Activated T-cell treated with anti-CD3 and anti-CD28 coated beads, Interleukin-2, amount 50 U/mL, for 72 hours (primary cell): ENCODE results near the gene SFI1. TPM values are rescaled to one million over a fixed set of nuclear protein-coding genes. Genes with fewer than 3 reads are reported as not detected.

ENCODE experiments used
- ATAC-seq, 2 donors: fragments of 150-1000 bp; cut with Tn5 transposase; replicated peaks in 1 of 2; 2 replicates each; pipeline ENCODE4 v1.10.0; 2021; ENCODE audit warnings: moderate library complexity in 2 of 2, mild to moderate bottlenecking in 1 of 2
- DNase-seq, 2 donors: peaks; one replicate each; pipeline ENCODE4 v3.0.0; 2021 to 2022; ENCODE audit warnings: mixed read lengths in 1 of 2
- H3K27ac Mint-ChIP-seq: one replicate; pipeline ENCODE4 v1.8.0; 2022; ENCODE audit warnings: mild to moderate bottlenecking, moderate library complexity, mixed read lengths
- H3K27me3 Mint-ChIP-seq: one replicate; pipeline ENCODE4 v1.8.0; 2022; ENCODE audit warnings: low read depth, mixed read lengths
- H3K36me3 Mint-ChIP-seq, 2 donors: one replicate each; pipeline ENCODE4 v1.8.0; 2022; ENCODE audit warnings: mixed read lengths in 2 of 2, mild to moderate bottlenecking in 1 of 2; ENCODE audit not compliant: insufficient read depth in 2 of 2
- H3K4me1 Mint-ChIP-seq: one replicate; pipeline ENCODE4 v1.8.0; 2022; ENCODE audit warnings: low read depth, mixed read lengths
- H3K4me3 Mint-ChIP-seq, 2 donors: one replicate each; pipeline ENCODE4 v1.8.0; 2022; ENCODE audit warnings: mild to moderate bottlenecking in 2 of 2, mixed read lengths in 2 of 2, moderate library complexity in 2 of 2
- H3K9me3 Mint-ChIP-seq, 2 donors: one replicate each; pipeline ENCODE4 v1.8.0; 2022; ENCODE audit warnings: mixed read lengths in 2 of 2
- total RNA-seq, 2 donors: library from RNA; stranded (reverse); gene quantifications; one replicate each; pipeline ENCODE4 v1.2.3, GENCODE V29; 2022

Gene SFI1
- total RNA-seq, 2 donors from 2014 or later: 285 to 342 TPM

GRCh38 chr22:31629741-31630184 is 133.4 kb downstream of the SFI1 start:
- no peak for DNase-seq
- Mint-ChIP-seq H3K27me3 (no peaks in the 10 kb centered on the region), H3K27ac (peak overlapping the region; percentile 82), H3K4me3 (peak overlapping the region; percentile 78 to 88), H3K4me1 (peaks cover 67% of the 10 kb centered on the region), H3K36me3 (peaks cover 0 to 5% of the 10 kb centered on the region in 2 donors), H3K9me3 (no peaks in the 10 kb centered on the region)
- no peak for ATAC-seq

- no peaks in the 10 kb centered on the region for H3K9me3 Mint-ChIP-seq
- peak overlapping the region; percentile 88 for H3K27ac Mint-ChIP-seq
- H3K36me3 Mint-ChIP-seq: peaks cover 0 to 5% of the 10 kb centered on the region in 2 donors
- no peaks in the 10 kb centered on the region for H3K27me3 Mint-ChIP-seq
- H3K4me1 Mint-ChIP-seq: peaks cover 65% of the 10 kb centered on the region
- peak overlapping the region; percentile 78 to 88 for H3K4me3 Mint-ChIP-seq
- DNase-seq: peak; percentile 87 to 89
- ATAC-seq: peak; percentile 78 to 79
Observed at GRCh38 chr22:31630331-31631329, 134.3 kb downstream of the SFI1 start.

- Mint-ChIP-seq H3K4me3 (peak overlapping the region; percentile 78 to 88), H3K27ac (peak overlapping the region; percentile 88), H3K4me1 (peaks cover 62% of the 10 kb centered on the region), H3K27me3 (no peaks in the 10 kb centered on the region), H3K36me3 (peaks cover 0 to 5% of the 10 kb centered on the region in 2 donors), H3K9me3 (no peaks in the 10 kb centered on the region)
- no peak for DNase-seq
- no peak for ATAC-seq
Observed at GRCh38 chr22:31631436-31631835, 135.1 kb downstream of the SFI1 start.

- DNase-seq (no peak), ATAC-seq (no peak)
- no peaks in the 10 kb centered on the region for H3K36me3 Mint-ChIP-seq
- no peaks in the 10 kb centered on the region for H3K9me3 Mint-ChIP-seq
- H3K4me1 Mint-ChIP-seq: peaks cover 61% of the 10 kb centered on the region
- no peak overlapping the region for H3K4me3 Mint-ChIP-seq
- H3K27ac Mint-ChIP-seq: no peak overlapping the region
- no peaks in the 10 kb centered on the region for H3K27me3 Mint-ChIP-seq
Observed at GRCh38 chr22:31635638-31636306, 139.4 kb downstream of the SFI1 start.

DNA sequence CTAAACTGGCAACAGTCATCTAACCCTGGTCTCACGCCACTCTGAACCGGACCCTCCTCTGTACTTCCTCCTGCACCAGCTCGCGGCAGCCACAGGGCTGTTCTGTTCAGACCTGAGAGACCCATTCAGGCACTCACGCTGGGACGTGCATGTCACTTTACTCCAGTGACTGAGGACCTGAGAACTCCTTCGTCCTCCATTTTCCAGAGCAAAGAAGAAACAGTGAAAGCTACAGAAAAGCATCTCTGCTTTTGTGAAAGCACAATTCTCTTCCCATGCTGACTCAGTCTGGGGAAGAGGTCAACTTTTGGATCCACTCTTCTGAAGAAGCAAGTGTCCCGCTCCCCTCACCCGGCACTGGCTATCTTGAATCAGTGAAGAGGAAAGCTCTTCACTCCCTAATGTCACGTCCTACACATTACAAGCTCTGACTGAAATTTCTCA is 141.1 kb downstream of the SFI1 start:
- H3K4me1 Mint-ChIP-seq: peaks cover 64% of the 10 kb centered on the region
- ATAC-seq: no peak

DNA sequence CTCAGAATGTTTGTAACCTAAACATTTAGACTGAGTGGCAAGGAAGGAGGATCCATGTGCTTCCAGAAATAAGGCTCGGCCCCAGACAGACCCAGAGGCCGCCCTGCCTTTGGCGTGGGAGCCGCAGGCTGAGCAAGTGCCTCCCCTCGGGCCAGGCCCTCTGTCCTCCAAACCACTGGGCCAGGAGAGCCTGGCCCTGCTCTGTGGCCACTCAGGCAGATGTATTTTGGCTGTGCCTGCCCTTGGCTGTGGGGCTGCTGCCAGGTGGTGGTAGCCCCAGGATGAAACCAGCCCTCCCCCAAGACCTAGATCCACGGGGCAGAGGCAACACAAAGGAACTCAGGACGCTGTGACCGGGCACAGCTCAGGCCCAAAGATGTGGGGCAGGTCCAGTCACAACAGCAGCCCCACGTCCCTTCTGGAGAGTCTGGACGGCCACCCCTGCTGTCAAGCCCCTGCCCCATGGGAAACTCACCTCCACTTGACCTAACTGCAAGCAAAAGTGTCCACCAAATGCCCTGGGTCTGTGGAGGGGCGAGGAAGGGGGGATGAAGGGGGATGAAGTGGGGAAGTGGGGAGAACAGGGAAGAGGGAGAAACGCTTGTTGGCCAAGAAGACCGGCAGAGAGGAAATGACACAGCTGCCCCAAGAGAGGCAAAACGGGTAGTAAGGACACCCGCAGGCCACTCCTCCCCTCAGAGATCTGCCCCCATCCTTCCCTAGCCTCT is 141.7 kb downstream of the SFI1 start:
- Mint-ChIP-seq H3K27ac (peak overlapping the region; percentile 63), H3K4me3 (peak overlapping the region; percentile 14 to 31), H3K36me3 (no peaks in the 10 kb centered on the region), H3K27me3 (no peaks in the 10 kb centered on the region), H3K9me3 (no peaks in the 10 kb centered on the region), H3K4me1 (peaks cover 67% of the 10 kb centered on the region)
- ATAC-seq (peak; percentile 33 to 58), DNase-seq (peak in 1 of 2 donors; percentile 23)

More for the DNA sequence above, 141.1 kb downstream of the SFI1 start:
- no peak for DNase-seq
- no peaks in the 10 kb centered on the region for H3K9me3 Mint-ChIP-seq
- H3K4me3 Mint-ChIP-seq: no peak overlapping the region
- no peaks in the 10 kb centered on the region for H3K36me3 Mint-ChIP-seq
- H3K27ac Mint-ChIP-seq: no peak overlapping the region
- no peaks in the 10 kb centered on the region for H3K27me3 Mint-ChIP-seq

DNA sequence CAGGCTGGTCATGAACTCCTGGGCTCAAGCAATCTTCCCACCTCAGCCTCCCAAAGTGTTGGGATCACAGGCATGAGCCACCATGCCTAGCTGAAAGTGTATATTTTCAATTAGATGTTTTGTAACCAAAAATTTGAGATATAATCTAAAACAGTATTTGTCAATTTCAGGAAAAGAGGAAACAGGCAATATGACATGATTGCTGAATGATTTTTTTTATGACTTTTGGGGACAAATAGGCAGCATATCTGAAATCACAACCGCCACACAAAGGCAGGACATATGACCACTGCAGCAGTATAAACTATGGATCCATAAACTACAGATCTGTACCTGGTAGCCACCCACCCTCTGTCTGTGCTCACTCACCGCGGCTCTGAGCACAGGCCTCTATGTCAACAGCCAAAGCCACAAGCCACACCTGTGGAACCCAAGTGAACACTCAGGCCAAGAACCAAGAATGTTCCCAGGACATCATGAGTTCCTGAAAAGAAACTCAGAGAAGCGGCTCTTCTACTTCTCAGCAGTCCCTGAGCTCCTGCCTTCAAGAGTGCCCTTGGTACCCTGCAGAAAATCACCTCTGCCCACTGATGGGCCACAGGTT is 143.2 kb downstream of the SFI1 start:
- Mint-ChIP-seq H3K4me3 (peak overlapping the region; percentile 27 to 39), H3K27ac (peak overlapping the region; percentile 68)

GRCh38 chr22:31646186-31647019 is 150.1 kb downstream of the SFI1 start:
- peak overlapping the region; percentile 31 to 64 for H3K4me3 Mint-ChIP-seq
- ATAC-seq: peak; percentile 82 to 86

More for the DNA sequence above, 143.2 kb downstream of the SFI1 start:
- Mint-ChIP-seq H3K36me3 (no peaks in the 10 kb centered on the region), H3K9me3 (no peaks in the 10 kb centered on the region), H3K4me1 (peaks cover 62% of the 10 kb centered on the region), H3K27me3 (no peaks in the 10 kb centered on the region)
- ATAC-seq (peak; percentile 57 to 59), DNase-seq (peak in 1 of 2 donors; percentile 29)

GRCh38 chr22:31647066-31647465 is 150.7 kb downstream of the SFI1 start:
- DNase-seq (no peak), ATAC-seq (no peak)
- H3K9me3 Mint-ChIP-seq: no peaks in the 10 kb centered on the region
- peaks cover 0 to 8% of the 10 kb centered on the region in 2 donors for H3K36me3 Mint-ChIP-seq
- H3K4me1 Mint-ChIP-seq: peaks cover 49% of the 10 kb centered on the region
- H3K27ac Mint-ChIP-seq: peak overlapping the region; percentile 96
- H3K27me3 Mint-ChIP-seq: no peaks in the 10 kb centered on the region
- H3K4me3 Mint-ChIP-seq: peak overlapping the region in 1 of 2 donors; percentile 64

More at GRCh38 chr22:31646186-31647019, 150.1 kb downstream of the SFI1 start:
- H3K27me3 Mint-ChIP-seq: no peaks in the 10 kb centered on the region
- no peaks in the 10 kb centered on the region for H3K9me3 Mint-ChIP-seq
- peaks cover 45% of the 10 kb centered on the region for H3K4me1 Mint-ChIP-seq
- H3K27ac Mint-ChIP-seq: peak overlapping the region; percentile 96
- H3K36me3 Mint-ChIP-seq: peaks cover 0 to 8% of the 10 kb centered on the region in 2 donors
- DNase-seq: peak; percentile 47 to 51

DNA sequence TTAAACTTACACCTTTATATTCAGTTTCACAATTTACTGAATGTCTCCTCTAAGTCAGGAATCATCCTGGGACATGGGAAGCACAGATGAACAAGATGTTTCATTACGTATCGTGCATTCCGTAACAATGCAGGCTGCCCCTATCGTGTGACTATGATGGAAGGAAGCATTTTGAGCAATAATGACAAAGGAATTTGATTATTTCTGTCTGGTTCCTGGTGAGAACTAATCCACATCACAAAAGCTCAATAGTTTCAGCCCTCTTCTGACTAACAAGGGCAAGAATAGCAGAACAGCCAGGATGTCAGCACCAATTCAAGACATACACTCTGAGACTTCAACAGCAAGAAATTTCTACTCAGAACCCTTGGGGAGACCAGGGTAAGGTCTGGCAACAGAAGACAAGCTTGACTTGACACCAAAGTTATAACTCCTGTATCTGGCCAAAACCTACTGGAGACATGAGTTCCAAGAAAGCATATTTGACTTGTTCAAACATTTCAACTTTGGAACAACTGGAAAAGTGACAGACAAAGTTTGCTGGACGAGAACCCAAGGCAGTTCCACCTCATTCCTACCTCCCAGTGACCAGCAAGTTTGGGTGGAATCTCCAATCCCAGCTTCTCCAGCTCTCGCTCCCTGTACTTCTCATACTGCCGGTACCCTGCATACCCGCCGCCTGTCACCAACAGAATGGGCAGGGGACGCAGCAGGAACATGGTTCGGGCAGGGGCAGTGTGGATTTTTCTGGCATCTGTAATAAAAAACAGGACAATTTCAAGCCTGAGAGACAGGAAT is 151.4 kb downstream of the SFI1 start:
- Mint-ChIP-seq H3K4me3 (no peak overlapping the region), H3K36me3 (peaks cover 0 to 8% of the 10 kb centered on the region in 2 donors), H3K27ac (peak overlapping the region; percentile 96), H3K9me3 (no peaks in the 10 kb centered on the region), H3K27me3 (no peaks in the 10 kb centered on the region), H3K4me1 (peaks cover 52% of the 10 kb centered on the region)
- ATAC-seq (no peak), DNase-seq (no peak)

- DNase-seq (no peak), ATAC-seq (no peak)
- Mint-ChIP-seq H3K4me1 (peaks cover 60% of the 10 kb centered on the region), H3K36me3 (peaks cover 0 to 8% of the 10 kb centered on the region in 2 donors), H3K9me3 (no peaks in the 10 kb centered on the region), H3K4me3 (no peak overlapping the region), H3K27ac (no peak overlapping the region), H3K27me3 (no peaks in the 10 kb centered on the region)
Observed at GRCh38 chr22:31650391-31650790, 154.1 kb downstream of the SFI1 start.
